HepG2 (cell line): Measurements from ENCODE around the gene CCDC18. TPM values are rescaled to one million over a fixed set of nuclear protein-coding genes. Genes with fewer than 3 reads are reported as not detected.

ENCODE experiments used
- HNRNPLL ChIP-seq: fragments of 200-400 bp; formaldehyde crosslinking; IDR thresholded peaks from 2 replicates; pipeline ENCODE4 v1.6.1; 2017; ENCODE audit warnings: mild to moderate bottlenecking, low read depth, low read length; ENCODE audit not compliant: poor library complexity, severe bottlenecking
- KMT2A ChIP-seq: sonication (generic); formaldehyde crosslinking; IDR thresholded peaks from 2 replicates; pipeline ENCODE4 v1.4.0; 2020; ENCODE audit warnings: missing genetic modification reagents
- MAFF ChIP-seq: IDR thresholded peaks from 2 replicates; pipeline ENCODE4 v1.6.1; 2011; ENCODE audit warnings: low read depth, low read length, improper control_type of control experiment
- NR3C1 ChIP-seq: sonication (generic); formaldehyde crosslinking; IDR thresholded peaks from 2 replicates; pipeline ENCODE4 v1.4.0; 2020; ENCODE audit warnings: missing genetic modification reagents
- ONECUT2 ChIP-seq: sonication (generic); formaldehyde crosslinking; IDR thresholded peaks from 2 replicates; pipeline ENCODE4 v1.4.0; 2020; ENCODE audit warnings: missing genetic modification reagents
- SRF ChIP-seq: IDR thresholded peaks from 2 replicates; pipeline ENCODE4 v1.6.1; 2011; ENCODE audit warnings: mild to moderate bottlenecking, low read depth, low read length, moderate library complexity
- ZNF207 ChIP-seq: fragments of 450-650 bp; IDR thresholded peaks from 2 replicates; pipeline ENCODE4 v1.6.1; 2016; ENCODE audit warnings: antibody characterized with exemption, borderline replicate concordance
- ZNF253 ChIP-seq: sonication (generic); formaldehyde crosslinking; IDR thresholded peaks from 2 replicates; pipeline ENCODE4 v1.8.0; 2022; ENCODE audit warnings: mild to moderate bottlenecking, missing genetic modification reagents, borderline replicate concordance
- ZNF556 ChIP-seq: sonication (generic); formaldehyde crosslinking; IDR thresholded peaks from 2 replicates; pipeline ENCODE4 v1.4.0; 2020; ENCODE audit warnings: mild to moderate bottlenecking, missing genetic modification reagents, borderline replicate concordance
- ZNF776 ChIP-seq: sonication (generic); formaldehyde crosslinking; IDR thresholded peaks from 2 replicates; pipeline ENCODE4 v1.4.0; 2020; ENCODE audit warnings: mild to moderate bottlenecking, missing genetic modification reagents
- polyA plus RNA-seq, 8 experiments: library from polyadenylated mRNA; depleted of rRNA in 3 of 8; stranded (reverse) in 7 of 8; unstranded in 1 of 8; fragments of >200 nt; fragmentation: Illumina TruSeq in 4 of 8; extraction: Trizol in 4 of 8; gene quantifications; 2 replicates each; pipeline versions ENCODE4 v1.2.1 to v1.2.3, GENCODE V29; 2011 to 2016; ENCODE audit warnings: low read depth in 4 of 8, missing spikeins in 1 of 8, mixed read lengths in 1 of 8; ENCODE audit not compliant: insufficient read depth in 1 of 8
- total RNA-seq, 5 experiments: library from RNA; depleted of rRNA; stranded (reverse); fragments of >200 nt; fragmentation: Illumina TruSeq; extraction: Trizol; gene quantifications; 2 replicates each; pipeline ENCODE4 v1.2.3, GENCODE V29; 2016; ENCODE audit warnings: low read depth in 1 of 5
- TF ChIP-seq, protein P1 (sequence below): sonication (generic); formaldehyde crosslinking; IDR thresholded peaks from one replicate; pipeline ENCODE4 v1.5.1; 2020; ENCODE audit warnings: mild to moderate bottlenecking, missing genetic modification reagents; ENCODE audit errors: not compliant biosample characterization
- TF ChIP-seq, protein P2 (sequence below): sonication (generic); formaldehyde crosslinking; IDR thresholded peaks from 2 replicates; pipeline ENCODE4 v1.4.0; 2020; ENCODE audit warnings: mild to moderate bottlenecking, missing genetic modification reagents
- TF ChIP-seq, protein P3 (sequence below): sonication (generic); formaldehyde crosslinking; IDR thresholded peaks from 2 replicates; pipeline ENCODE4 v1.5.0; 2020; ENCODE audit warnings: mild to moderate bottlenecking, missing genetic modification reagents

The CCDC18 gene
- total and polyA plus RNA-seq, 2 of the 13 experiments (the other 11 are each of a cell fraction or from before 2014, with no cell fraction given): 1.9 to 18.4 TPM

DNA sequence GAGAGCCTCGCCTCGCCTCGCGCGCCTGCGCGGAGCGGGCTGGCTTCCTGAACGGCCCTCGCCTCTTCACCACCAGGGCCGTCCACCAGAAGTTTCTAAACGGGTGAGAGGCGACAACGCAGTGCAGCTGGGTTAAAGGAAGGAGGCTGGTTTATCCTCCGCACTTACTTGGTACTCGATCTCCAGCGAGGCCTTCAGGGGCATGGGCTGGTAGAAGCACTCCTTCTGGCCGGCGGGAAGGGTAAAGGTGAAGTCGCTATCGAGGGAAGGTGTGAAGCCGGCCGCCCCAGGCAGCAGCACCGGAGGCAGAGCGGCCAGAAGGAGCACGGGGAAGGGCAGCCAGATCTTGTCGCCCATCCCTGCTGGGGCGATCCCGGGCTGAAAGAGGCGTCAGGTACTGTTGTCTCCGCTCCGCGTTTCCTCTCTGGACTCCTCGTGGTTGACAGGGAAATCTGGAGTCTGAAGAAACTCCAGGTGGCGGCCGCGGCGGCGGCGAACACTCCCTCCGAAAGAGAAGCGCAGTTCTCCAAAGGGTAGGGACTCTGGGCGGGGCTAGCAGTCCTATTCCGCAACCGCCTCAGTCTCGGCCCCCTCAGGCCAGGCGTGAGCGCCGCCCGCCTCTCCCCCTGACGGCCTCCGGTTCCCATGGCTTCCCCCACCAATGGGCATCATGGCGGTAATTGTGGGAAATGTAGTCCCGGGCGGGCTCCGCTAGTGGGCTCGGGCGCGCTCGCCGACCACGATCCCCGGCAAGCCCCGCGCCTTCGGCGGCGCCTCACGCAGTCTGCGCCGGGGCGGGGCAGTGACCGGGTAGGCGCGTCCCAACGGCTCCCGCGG is 420 bp upstream of the CCDC18 start, which contains the start of gene TMED5 (continued):
- TF ChIP-seq, protein P1, sequence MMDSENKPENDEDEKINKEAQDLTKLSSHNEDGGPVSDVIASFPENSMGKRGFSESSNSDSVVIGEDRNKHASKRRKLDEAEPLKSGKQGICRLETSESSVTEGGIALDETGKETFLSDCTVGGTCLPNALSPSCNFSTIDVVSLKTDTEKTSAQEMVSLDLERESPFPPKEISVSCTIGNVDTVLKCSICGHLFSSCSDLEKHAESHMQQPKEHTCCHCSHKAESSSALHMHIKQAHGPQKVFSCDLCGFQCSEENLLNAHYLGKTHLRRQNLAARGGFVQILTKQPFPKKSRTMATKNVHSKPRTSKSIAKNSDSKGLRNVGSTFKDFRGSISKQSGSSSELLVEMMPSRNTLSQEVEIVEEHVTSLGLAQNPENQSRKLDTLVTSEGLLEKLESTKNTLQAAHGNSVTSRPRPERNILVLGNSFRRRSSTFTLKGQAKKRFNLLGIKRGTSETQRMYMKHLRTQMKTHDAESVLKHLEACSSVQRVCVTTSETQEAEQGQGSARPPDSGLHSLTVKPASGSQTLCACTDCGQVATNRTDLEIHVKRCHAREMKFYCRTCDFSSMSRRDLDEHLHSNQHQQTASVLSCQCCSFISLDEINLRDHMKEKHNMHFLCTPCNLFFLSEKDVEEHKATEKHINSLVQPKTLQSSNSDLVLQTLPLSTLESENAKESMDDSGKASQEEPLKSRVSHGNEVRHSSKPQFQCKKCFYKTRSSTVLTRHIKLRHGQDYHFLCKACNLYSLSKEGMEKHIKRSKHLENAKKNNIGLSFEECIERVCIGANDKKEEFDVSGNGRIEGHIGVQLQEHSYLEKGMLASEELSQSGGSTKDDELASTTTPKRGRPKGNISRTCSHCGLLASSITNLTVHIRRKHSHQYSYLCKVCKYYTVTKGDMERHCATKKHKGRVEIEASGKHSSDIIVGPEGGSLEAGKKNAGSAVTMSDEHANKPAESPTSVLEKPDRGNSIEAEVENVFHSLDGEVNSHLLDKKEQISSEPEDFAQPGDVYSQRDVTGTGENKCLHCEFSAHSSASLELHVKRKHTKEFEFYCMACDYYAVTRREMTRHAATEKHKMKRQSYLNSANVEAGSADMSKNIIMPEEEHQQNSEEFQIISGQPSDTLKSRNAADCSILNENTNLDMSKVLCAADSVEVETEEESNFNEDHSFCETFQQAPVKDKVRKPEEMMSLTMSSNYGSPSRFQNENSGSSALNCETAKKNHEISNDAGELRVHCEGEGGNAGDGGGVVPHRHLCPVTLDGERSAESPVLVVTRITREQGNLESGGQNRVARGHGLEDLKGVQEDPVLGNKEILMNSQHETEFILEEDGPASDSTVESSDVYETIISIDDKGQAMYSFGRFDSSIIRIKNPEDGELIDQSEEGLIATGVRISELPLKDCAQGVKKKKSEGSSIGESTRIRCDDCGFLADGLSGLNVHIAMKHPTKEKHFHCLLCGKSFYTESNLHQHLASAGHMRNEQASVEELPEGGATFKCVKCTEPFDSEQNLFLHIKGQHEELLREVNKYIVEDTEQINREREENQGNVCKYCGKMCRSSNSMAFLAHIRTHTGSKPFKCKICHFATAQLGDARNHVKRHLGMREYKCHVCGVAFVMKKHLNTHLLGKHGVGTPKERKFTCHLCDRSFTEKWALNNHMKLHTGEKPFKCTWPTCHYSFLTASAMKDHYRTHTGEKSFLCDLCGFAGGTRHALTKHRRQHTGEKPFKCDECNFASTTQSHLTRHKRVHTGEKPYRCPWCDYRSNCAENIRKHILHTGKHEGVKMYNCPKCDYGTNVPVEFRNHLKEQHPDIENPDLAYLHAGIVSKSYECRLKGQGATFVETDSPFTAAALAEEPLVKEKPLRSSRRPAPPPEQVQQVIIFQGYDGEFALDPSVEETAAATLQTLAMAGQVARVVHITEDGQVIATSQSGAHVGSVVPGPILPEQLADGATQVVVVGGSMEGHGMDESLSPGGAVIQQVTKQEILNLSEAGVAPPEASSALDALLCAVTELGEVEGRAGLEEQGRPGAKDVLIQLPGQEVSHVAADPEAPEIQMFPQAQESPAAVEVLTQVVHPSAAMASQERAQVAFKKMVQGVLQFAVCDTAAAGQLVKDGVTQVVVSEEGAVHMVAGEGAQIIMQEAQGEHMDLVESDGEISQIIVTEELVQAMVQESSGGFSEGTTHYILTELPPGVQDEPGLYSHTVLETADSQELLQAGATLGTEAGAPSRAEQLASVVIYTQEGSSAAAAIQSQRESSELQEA: peak; percentile 96
- TF ChIP-seq ZNF556: no peak; the same call in 1 of the 2 replicates
- TF ChIP-seq, protein P2, sequence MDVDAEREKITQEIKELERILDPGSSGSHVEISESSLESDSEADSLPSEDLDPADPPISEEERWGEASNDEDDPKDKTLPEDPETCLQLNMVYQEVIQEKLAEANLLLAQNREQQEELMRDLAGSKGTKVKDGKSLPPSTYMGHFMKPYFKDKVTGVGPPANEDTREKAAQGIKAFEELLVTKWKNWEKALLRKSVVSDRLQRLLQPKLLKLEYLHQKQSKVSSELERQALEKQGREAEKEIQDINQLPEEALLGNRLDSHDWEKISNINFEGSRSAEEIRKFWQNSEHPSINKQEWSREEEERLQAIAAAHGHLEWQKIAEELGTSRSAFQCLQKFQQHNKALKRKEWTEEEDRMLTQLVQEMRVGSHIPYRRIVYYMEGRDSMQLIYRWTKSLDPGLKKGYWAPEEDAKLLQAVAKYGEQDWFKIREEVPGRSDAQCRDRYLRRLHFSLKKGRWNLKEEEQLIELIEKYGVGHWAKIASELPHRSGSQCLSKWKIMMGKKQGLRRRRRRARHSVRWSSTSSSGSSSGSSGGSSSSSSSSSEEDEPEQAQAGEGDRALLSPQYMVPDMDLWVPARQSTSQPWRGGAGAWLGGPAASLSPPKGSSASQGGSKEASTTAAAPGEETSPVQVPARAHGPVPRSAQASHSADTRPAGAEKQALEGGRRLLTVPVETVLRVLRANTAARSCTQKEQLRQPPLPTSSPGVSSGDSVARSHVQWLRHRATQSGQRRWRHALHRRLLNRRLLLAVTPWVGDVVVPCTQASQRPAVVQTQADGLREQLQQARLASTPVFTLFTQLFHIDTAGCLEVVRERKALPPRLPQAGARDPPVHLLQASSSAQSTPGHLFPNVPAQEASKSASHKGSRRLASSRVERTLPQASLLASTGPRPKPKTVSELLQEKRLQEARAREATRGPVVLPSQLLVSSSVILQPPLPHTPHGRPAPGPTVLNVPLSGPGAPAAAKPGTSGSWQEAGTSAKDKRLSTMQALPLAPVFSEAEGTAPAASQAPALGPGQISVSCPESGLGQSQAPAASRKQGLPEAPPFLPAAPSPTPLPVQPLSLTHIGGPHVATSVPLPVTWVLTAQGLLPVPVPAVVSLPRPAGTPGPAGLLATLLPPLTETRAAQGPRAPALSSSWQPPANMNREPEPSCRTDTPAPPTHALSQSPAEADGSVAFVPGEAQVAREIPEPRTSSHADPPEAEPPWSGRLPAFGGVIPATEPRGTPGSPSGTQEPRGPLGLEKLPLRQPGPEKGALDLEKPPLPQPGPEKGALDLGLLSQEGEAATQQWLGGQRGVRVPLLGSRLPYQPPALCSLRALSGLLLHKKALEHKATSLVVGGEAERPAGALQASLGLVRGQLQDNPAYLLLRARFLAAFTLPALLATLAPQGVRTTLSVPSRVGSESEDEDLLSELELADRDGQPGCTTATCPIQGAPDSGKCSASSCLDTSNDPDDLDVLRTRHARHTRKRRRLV: peak; percentile 95
- TF ChIP-seq NR3C1 (CRISPR knock-in tag): no peak
- TF ChIP-seq ZNF253 (CRISPR knock-in tag): no peak; the same call in 1 of the 2 replicates
- 0 out of 2 replicates have a peak, but pooled peaks have one; percentile 23 for TF ChIP-seq ONECUT2 (CRISPR knock-in tag)
- no peak for TF ChIP-seq SRF
- no peak for TF ChIP-seq MAFF
- TF ChIP-seq, protein P3, sequence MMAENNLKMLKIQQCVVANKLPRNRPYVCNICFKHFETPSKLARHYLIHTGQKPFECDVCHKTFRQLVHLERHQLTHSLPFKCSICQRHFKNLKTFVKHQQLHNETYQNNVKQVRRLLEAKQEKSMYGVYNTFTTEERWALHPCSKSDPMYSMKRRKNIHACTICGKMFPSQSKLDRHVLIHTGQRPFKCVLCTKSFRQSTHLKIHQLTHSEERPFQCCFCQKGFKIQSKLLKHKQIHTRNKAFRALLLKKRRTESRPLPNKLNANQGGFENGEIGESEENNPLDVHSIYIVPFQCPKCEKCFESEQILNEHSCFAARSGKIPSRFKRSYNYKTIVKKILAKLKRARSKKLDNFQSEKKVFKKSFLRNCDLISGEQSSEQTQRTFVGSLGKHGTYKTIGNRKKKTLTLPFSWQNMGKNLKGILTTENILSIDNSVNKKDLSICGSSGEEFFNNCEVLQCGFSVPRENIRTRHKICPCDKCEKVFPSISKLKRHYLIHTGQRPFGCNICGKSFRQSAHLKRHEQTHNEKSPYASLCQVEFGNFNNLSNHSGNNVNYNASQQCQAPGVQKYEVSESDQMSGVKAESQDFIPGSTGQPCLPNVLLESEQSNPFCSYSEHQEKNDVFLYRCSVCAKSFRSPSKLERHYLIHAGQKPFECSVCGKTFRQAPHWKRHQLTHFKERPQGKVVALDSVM: peak; percentile 47; the same call in 1 of the 2 replicates
- TF ChIP-seq ZNF207: no peak
- TF ChIP-seq KMT2A: peak; percentile 82
- TF ChIP-seq HNRNPLL: peak; percentile 98
- peak; percentile 76 for TF ChIP-seq ZNF776 (CRISPR knock-in tag)
